HG03175 (cell line): ENCODE results near the gene NEK5.

Experiments
- ATAC-seq: cut with Tn5 transposase; IDR thresholded peaks from one replicate; pipeline ENCODE4 v1.9.1; 2021; ENCODE audit warnings: mild to moderate bottlenecking, moderate library complexity; ENCODE audit not compliant: unreplicated experiment

NEK5 gene

DNA sequence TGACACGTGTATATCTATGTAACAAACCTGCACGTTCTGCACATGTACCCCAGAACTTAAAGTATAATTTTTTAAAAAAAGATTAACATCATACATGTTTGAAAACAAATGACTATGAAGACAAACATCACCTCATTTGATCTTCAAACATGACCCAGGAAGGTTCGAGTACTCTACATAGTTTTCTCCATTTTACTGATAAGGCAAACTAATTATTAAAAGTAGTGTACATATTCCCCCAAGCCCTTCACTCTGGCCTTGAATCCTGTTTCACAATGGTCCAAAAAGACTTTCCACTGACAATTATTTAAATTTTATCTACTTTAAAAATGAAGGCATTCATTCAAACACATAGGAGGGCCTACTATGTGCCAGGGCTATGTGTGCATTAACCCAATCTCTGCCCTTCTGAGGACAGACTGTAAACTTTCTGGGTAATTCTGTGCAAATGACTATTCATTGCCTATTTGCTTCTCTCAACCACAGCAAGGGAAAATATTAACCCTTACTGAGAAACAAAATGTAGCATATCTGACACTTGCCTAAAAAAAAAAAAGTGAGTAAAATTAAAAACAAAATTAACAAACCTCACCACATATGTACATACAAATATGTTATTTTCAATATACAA, 139.8 kb downstream of the NEK5 start:
- no peak for ATAC-seq
